ENCODE results near the gene PADI3. TPM values are rescaled to one million over a fixed set of nuclear protein-coding genes. Genes with fewer than 3 reads are reported as not detected.

The PADI3 gene
- polyA plus RNA-seq, 1 donor (not counting 4 experiments of a cell fraction or from before 2014, with no cell fraction given) = 6.1 TPM

DNA sequence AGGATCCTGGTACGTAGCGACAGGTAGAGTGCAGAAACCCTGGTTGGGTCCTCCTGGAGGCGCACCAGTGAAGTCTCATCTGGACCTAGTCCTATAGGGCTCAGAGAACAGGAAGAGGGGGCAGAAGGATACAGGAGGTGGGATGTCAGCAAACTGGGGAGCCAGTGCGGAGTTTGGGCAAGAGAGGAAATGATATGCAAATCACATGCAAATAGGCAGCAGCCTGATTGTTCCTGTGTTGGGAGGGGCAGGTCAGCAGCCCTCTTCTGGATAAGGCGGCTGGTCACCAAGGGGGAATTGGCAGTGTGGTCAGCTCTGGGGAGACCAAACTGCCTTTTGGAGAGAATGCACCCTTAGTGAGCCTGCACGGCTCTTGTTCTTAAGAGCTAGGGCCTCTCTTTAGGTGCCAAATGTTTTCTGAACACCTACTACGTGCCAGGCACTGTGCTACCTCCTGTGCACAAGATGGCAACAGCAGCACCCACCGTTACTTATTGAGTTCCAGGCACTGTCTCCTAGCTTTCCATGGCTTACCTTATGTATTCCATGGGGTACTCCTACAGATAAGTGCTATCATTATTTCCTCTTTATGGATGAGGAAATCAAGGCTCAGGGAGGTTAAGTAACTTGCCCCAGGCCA, 18.1 kb upstream of the PADI3 start:
- H3K27ac ChIP-seq (ENCODE audit: control insufficient read depth, insufficient read depth, low read length) = no peak overlapping the region
- dilution Hi-C loops (cut with MboI; ENCODE audit: extremely low pct_ligation_motif_present, low sequenced_read_pairs) = no loop called here
- H3K27me3 ChIP-seq (ENCODE audit: control insufficient read depth, extremely low read depth, insufficient read depth, low read length) = no peaks in the 10 kb centered on the region
- no peak overlapping the region for H3K4me2 ChIP-seq (ENCODE audit: control insufficient read depth, extremely low read depth, insufficient read depth, low read depth, low read length)
- H3K9me3 ChIP-seq (ENCODE audit: control insufficient read depth, low read depth, low read length) = no peaks in the 10 kb centered on the region
- TF ChIP-seq, protein P1, sequence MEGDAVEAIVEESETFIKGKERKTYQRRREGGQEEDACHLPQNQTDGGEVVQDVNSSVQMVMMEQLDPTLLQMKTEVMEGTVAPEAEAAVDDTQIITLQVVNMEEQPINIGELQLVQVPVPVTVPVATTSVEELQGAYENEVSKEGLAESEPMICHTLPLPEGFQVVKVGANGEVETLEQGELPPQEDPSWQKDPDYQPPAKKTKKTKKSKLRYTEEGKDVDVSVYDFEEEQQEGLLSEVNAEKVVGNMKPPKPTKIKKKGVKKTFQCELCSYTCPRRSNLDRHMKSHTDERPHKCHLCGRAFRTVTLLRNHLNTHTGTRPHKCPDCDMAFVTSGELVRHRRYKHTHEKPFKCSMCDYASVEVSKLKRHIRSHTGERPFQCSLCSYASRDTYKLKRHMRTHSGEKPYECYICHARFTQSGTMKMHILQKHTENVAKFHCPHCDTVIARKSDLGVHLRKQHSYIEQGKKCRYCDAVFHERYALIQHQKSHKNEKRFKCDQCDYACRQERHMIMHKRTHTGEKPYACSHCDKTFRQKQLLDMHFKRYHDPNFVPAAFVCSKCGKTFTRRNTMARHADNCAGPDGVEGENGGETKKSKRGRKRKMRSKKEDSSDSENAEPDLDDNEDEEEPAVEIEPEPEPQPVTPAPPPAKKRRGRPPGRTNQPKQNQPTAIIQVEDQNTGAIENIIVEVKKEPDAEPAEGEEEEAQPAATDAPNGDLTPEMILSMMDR (optimal IDR thresholded peaks at IDR 0.05 in 1 of 3, IDR thresholded peaks at IDR 0.05 in 1 of 3, conservative IDR thresholded peaks at IDR 0.05 in 1 of 3; ENCODE audit: extremely low read depth in 1 of 3, insufficient read depth in 2 of 3, low read length in 3 of 3) = no peak
- no peak for TF ChIP-seq EZH2 (IDR thresholded peaks at IDR 0.05; ENCODE audit: low read length)
- no peak overlapping the region for H2AFZ ChIP-seq (ENCODE audit: control insufficient read depth, low read length)
- H3K9ac ChIP-seq (ENCODE audit: control insufficient read depth, extremely low read depth, insufficient read depth, low read length) = no peak overlapping the region
- H3K9me1 ChIP-seq (ENCODE audit: control insufficient read depth, extremely low read depth, insufficient read depth, low read length) = no peaks in the 10 kb centered on the region
- H3K36me3 ChIP-seq (ENCODE audit: control insufficient read depth in 2 of 2, extremely low read depth in 1 of 2, insufficient read depth in 2 of 2, low read length in 2 of 2) = no peaks in the 10 kb centered on the region
- H3K79me2 ChIP-seq (ENCODE audit: control insufficient read depth, insufficient read depth, low read length) = no peaks in the 10 kb centered on the region
- no peak for DNase-seq (ENCODE audit: low read depth, low spot score)
- peaks cover 35% of the 10 kb centered on the region for H3K4me1 ChIP-seq (ENCODE audit: control insufficient read depth, extremely low read depth, insufficient read depth, low read length)
- H4K20me1 ChIP-seq (ENCODE audit: control insufficient read depth, extremely low read depth, insufficient read depth, low read length) = no peaks in the 10 kb centered on the region
- FAIRE-seq = no peak
- H3K4me3 ChIP-seq (ENCODE audit: control insufficient read depth in 2 of 3, extremely low read depth in 1 of 3, insufficient read depth in 2 of 3, low read depth in 1 of 3, low read length in 3 of 3) = no peak overlapping the region

DNA sequence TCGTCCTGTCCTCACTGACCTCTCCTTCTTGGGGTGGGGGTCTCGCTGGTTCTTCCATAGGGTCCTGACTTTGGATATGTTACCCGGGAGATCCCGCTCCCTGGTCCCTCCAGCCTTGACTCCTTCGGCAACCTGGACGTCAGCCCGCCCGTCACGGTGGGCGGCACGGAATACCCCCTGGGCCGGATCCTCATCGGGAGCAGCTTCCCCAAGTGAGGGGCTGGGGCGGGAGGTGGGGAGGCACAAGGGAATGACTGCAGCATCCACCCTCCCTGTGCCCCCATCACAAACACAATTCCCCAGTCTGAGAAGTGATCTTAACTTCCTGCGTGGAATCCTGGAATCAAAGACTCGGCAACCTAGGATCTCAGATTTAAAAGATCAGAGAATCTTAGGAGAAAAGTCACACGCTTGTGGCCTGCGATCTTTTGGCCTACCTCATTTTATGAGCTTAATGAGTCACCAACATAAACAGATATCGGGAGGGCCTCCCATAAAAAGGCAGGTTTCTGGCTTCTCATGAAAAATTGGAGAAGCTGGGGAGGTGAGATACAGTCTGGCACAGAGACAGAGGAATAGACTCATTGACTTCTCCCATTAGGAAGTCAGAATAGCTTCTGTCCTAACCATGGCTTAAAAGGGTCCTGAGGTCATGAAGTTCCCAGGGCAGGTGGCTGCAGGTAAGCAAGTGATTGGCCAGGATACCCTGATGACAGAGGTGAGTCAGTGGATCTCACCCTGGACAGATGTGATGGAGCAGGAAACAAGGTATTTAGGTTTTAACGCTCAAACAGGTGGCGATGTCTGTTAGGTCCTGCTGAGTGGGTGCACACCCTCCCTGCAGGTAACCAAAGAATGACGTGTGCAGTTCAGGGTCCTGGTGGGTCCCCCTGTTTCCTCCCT, 15.9 kb upstream of the PADI3 start:
- H3K4me3 ChIP-seq (ENCODE audit: control insufficient read depth in 2 of 3, extremely low read depth in 1 of 3, insufficient read depth in 2 of 3, low read depth in 1 of 3, low read length in 3 of 3) = peak overlapping the region in 2 of 3 experiments; percentile 11 to 36
- no peaks in the 10 kb centered on the region for H3K79me2 ChIP-seq (ENCODE audit: control insufficient read depth, insufficient read depth, low read length)
- no peaks in the 10 kb centered on the region for H4K20me1 ChIP-seq (ENCODE audit: control insufficient read depth, extremely low read depth, insufficient read depth, low read length)
- peaks cover 35% of the 10 kb centered on the region for H3K4me1 ChIP-seq (ENCODE audit: control insufficient read depth, extremely low read depth, insufficient read depth, low read length)
- dilution Hi-C loops (cut with MboI; ENCODE audit: extremely low pct_ligation_motif_present, low sequenced_read_pairs) = no loop called here
- no peaks in the 10 kb centered on the region for H3K9me3 ChIP-seq (ENCODE audit: control insufficient read depth, low read depth, low read length)
- no peak for TF ChIP-seq EZH2 (IDR thresholded peaks at IDR 0.05; ENCODE audit: low read length)
- TF ChIP-seq, protein P1 (optimal IDR thresholded peaks at IDR 0.05 in 1 of 3, IDR thresholded peaks at IDR 0.05 in 1 of 3, conservative IDR thresholded peaks at IDR 0.05 in 1 of 3; ENCODE audit: extremely low read depth in 1 of 3, insufficient read depth in 2 of 3, low read length in 3 of 3) = no peak
- H2AFZ ChIP-seq (ENCODE audit: control insufficient read depth, low read length) = no peak overlapping the region
- H3K27me3 ChIP-seq (ENCODE audit: control insufficient read depth, extremely low read depth, insufficient read depth, low read length) = no peaks in the 10 kb centered on the region
- peak overlapping the region; percentile 74 for H3K4me2 ChIP-seq (ENCODE audit: control insufficient read depth, extremely low read depth, insufficient read depth, low read depth, low read length)
- FAIRE-seq (no peak), DNase-seq (ENCODE audit: low read depth, low spot score) (peak; percentile 79)
- H3K27ac ChIP-seq (ENCODE audit: control insufficient read depth, insufficient read depth, low read length) = peak overlapping the region; percentile 93
- no peaks in the 10 kb centered on the region for H3K36me3 ChIP-seq (ENCODE audit: control insufficient read depth in 2 of 2, extremely low read depth in 1 of 2, insufficient read depth in 2 of 2, low read length in 2 of 2)
- no peaks in the 10 kb centered on the region for H3K9me1 ChIP-seq (ENCODE audit: control insufficient read depth, extremely low read depth, insufficient read depth, low read length)
- peak overlapping the region; percentile 70 for H3K9ac ChIP-seq (ENCODE audit: control insufficient read depth, extremely low read depth, insufficient read depth, low read length)
